KMS-11 (cell line): ENCODE data around the gene HTR4.

Experiments
- H2AFZ ChIP-seq: fragments of 200-600 bp; sonication (generic); 2 replicates; pipeline ENCODE4 v1.6.1; 2016; ENCODE audit warnings: antibody characterized with exemption, mixed run types, low read depth
- H3K27ac ChIP-seq: fragments of 200-600 bp; sonication (generic); 2 replicates; pipeline ENCODE4 v1.6.1; 2016; ENCODE audit warnings: mild to moderate bottlenecking, mixed run types
- H3K27me3 ChIP-seq: fragments of 200-600 bp; sonication (generic); 2 replicates; pipeline ENCODE4 v1.6.1; 2017; ENCODE audit warnings: mild to moderate bottlenecking, low read depth, mixed run types, moderate library complexity; ENCODE audit not compliant: insufficient read depth
- H3K36me3 ChIP-seq: fragments of 200-600 bp; sonication (generic); 2 replicates; pipeline ENCODE4 v1.6.1; 2017; ENCODE audit warnings: mild to moderate bottlenecking, mixed run types; ENCODE audit not compliant: insufficient read depth
- H3K4me1 ChIP-seq: fragments of 200-600 bp; sonication (generic); 2 replicates; pipeline ENCODE4 v1.6.1; 2016; ENCODE audit warnings: mild to moderate bottlenecking, low read depth, mixed run types; ENCODE audit not compliant: poor library complexity, severe bottlenecking
- H3K4me2 ChIP-seq: fragments of 200-600 bp; sonication (generic); 2 replicates; pipeline ENCODE4 v1.7.0; 2016; ENCODE audit warnings: mild to moderate bottlenecking, mixed run types
- H3K4me3 ChIP-seq: fragments of 200-600 bp; sonication (generic); IDR thresholded peaks from 2 replicates; pipeline ENCODE4 v1.6.1; 2017; ENCODE audit warnings: low read depth, low read length, mixed read lengths; ENCODE audit not compliant: insufficient read depth
- H3K79me2 ChIP-seq: fragments of 200-600 bp; sonication (generic); 2 replicates; pipeline ENCODE4 v1.6.1; 2016; ENCODE audit warnings: low read depth, mixed run types; ENCODE audit not compliant: insufficient read depth
- H3K9ac ChIP-seq: fragments of 200-600 bp; sonication (generic); 2 replicates; pipeline ENCODE4 v1.6.1; 2016; ENCODE audit warnings: mild to moderate bottlenecking, mixed run types
- H4K20me1 ChIP-seq: fragments of 200-600 bp; sonication (generic); 2 replicates; pipeline ENCODE4 v1.6.1; 2016; ENCODE audit warnings: mild to moderate bottlenecking, mixed run types; ENCODE audit not compliant: insufficient read depth
- CTCF ChIP-seq: fragments of 200-600 bp; sonication (generic); conservative IDR thresholded peaks from 2 replicates; pipeline ENCODE4 v1.6.1; 2017; ENCODE audit warnings: low read depth, mild to moderate bottlenecking, antibody characterized with exemption, low read length, moderate library complexity, mixed read lengths

HTR4 gene

GRCh38 chr5:148666353-148666752 is 12.0 kb upstream of the HTR4 start:
- TF ChIP-seq CTCF = no peak
- Histone ChIP-seq H3K4me1 (no peaks in the 10 kb centered on the region), H3K27ac (no peak overlapping the region), H4K20me1 (no peaks in the 10 kb centered on the region), H3K4me3 (no peak overlapping the region), H3K36me3 (no peaks in the 10 kb centered on the region), H3K9ac (no peak overlapping the region), H3K27me3 (no peaks in the 10 kb centered on the region), H2AFZ (no peak overlapping the region), H3K79me2 (no peaks in the 10 kb centered on the region), H3K4me2 (no peak overlapping the region)

GRCh38 chr5:148665431-148665830 is 11.1 kb upstream of the HTR4 start:
- Histone ChIP-seq H3K9ac (no peak overlapping the region), H3K36me3 (no peaks in the 10 kb centered on the region), H3K4me2 (no peak overlapping the region), H3K4me1 (no peaks in the 10 kb centered on the region), H3K27me3 (no peaks in the 10 kb centered on the region), H3K79me2 (no peaks in the 10 kb centered on the region), H3K4me3 (no peak overlapping the region), H2AFZ (no peak overlapping the region), H3K27ac (no peak overlapping the region), H4K20me1 (no peaks in the 10 kb centered on the region)
- no peak for TF ChIP-seq CTCF

- Histone ChIP-seq H3K27ac (no peak overlapping the region), H3K36me3 (no peaks in the 10 kb centered on the region), H3K4me1 (no peaks in the 10 kb centered on the region), H3K27me3 (no peaks in the 10 kb centered on the region), H3K9ac (no peak overlapping the region), H3K4me2 (no peak overlapping the region), H2AFZ (no peak overlapping the region), H3K79me2 (no peaks in the 10 kb centered on the region), H4K20me1 (no peaks in the 10 kb centered on the region), H3K4me3 (no peak overlapping the region)
- TF ChIP-seq CTCF = no peak
Measured at GRCh38 chr5:148663509-148663908, 9.2 kb upstream of the HTR4 start.

- Histone ChIP-seq H3K4me3 (no peak overlapping the region), H3K9ac (no peak overlapping the region), H3K27ac (no peak overlapping the region), H3K4me2 (no peak overlapping the region), H3K4me1 (no peaks in the 10 kb centered on the region), H2AFZ (no peak overlapping the region), H3K27me3 (no peaks in the 10 kb centered on the region), H3K79me2 (no peaks in the 10 kb centered on the region), H3K36me3 (no peaks in the 10 kb centered on the region), H4K20me1 (no peaks in the 10 kb centered on the region)
- TF ChIP-seq CTCF = no peak
Measured at GRCh38 chr5:148660346-148660660, 6.0 kb upstream of the HTR4 start.
